ENCODE results near the gene CXorf58.
"Not testable (repeated sequence)": the region's sequence is repeated elsewhere in the genome, so short reads cannot be mapped to it uniquely, and the experiment has no call there.

CXorf58 gene

DNA sequence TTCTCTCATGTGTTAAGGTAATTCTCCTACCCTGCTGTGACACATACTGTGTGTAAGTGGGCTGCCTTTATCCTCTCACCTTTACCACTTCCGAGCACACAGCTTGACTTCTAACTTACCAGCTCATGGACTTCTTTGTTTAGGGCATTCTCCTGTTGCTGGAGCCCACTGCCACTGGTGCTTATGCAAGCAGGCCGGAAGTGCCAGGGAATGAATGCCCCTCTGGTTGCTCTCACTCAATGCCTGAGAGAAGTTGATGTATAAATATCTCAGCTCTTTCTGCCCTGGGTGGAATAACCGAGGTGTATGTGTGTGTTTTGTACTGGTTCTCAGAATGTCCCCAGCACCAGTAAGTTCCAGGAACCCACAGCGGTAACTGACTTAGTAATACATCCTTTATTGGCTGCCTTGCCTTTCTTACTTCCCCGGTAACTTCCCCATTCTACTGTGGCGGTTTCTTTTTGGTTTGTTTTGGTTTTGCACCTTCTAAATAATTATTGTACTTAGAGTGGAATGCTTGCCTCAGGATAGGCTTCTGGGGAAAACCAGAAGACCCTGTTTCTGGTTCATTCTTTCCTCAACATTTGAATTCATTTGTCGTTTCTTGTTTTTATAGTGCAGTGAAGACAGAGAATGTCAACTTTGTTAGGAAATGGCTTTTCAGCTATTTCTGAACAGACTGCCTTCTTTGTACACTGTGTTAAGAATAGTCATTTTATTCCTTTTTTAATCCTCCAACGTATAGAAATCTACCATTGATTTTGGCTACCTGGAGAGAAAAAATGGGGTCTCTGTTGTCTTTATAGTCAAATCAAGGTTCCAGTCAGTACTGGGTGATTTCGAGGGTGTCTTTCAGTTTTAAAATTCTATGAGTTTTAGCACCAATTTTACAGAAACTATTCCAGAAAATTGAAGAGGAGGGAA lies 45.4 kb downstream of the CXorf58 start:
- DNase-seq (ENCODE audit: low spot score), result no peak

GRCh38 chrX:23953908-23954269 lies 46.1 kb downstream of the CXorf58 start:
- DNase-seq (ENCODE audit: low spot score), result no peak

GRCh38 chrX:23954396-23954795 lies 46.6 kb downstream of the CXorf58 start:
- DNase-seq (ENCODE audit: low spot score), result no peak

DNA sequence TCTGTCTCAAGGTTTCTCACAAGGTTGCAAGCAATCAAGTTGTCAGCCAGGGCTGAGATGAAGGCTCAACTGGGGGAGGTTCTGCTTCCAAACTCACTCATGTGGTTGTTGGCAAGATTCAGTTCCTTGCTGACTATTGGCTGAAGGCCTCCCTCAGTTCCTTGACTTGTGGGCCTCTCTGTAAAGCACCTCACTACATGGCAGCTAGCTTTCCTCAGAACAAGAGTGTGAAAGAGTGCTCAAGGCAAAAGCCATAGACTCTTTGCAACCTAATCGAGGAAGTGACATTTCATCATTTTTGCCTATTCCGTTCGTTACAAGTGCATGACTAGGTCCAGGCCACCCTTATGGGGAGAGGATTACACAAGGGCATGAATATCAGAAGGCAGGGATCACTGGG lies 52.0 kb downstream of the CXorf58 start:
- no peak for DNase-seq (ENCODE audit: low spot score)

GRCh38 chrX:23964191-23964590 lies 56.4 kb downstream of the CXorf58 start:
- DNase-seq (ENCODE audit: low spot score), result no peak

GRCh38 chrX:23965630-23966029 lies 57.8 kb downstream of the CXorf58 start:
- not testable (repeated sequence) for DNase-seq (ENCODE audit: low spot score)

DNA sequence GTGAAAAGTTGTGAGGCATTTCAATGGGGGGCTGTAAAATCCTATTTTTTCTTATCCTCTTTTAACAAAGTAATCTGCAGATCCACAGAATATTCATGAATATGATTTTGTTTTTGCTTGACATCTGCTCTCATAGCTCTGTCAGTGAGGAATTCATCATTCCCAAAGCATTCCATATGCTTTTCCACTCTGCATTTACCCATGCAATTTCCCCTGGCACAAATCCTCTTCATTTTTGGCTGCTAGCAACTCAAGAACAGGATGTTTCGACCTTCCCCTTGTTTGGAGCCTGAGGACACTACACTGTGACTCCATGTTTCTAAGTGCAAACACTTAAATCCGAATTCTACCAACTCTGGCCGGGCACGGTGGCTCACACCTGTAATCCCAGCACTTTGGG lies 70.7 kb downstream of the CXorf58 start:
- DNase-seq (ENCODE audit: low spot score), result peak; percentile 2

DNA sequence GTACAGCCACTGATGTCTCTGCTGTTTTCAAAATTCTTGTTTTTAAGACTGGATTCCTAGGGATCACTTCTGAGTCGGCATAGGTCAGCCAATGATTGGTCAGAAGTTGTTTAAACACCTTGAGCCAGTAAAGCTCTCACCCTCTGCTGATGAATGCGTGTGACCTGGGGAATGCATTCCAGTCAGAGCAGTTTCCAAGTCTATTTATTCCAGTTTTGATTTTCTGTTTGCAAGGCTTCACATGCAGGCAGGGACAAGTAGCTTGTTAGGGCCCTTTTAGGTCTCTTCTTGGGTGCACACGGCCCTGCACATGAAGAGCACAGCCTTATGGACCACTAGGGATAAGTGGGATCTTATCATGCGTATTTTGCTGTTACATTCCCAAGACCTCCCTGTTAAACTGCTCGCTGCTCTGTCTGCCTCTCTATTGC lies 72.2 kb downstream of the CXorf58 start:
- DNase-seq (ENCODE audit: low spot score), result no peak

GRCh38 chrX:23981222-23981621 lies 73.4 kb downstream of the CXorf58 start:
- DNase-seq (ENCODE audit: low spot score), result no peak

GRCh38 chrX:23981711-23982110 lies 73.9 kb downstream of the CXorf58 start:
- DNase-seq (ENCODE audit: low spot score), result no peak

GRCh38 chrX:23982891-23983290 lies 75.1 kb downstream of the CXorf58 start:
- no peak for DNase-seq (ENCODE audit: low spot score)

Measured in GM03348 (cell line).